HG03520 (cell line): Measurements from ENCODE around the gene HK1.
"Not testable (repeated sequence)": the region's sequence is repeated elsewhere in the genome, so short reads cannot be mapped to it uniquely, and the experiment has no call there.

Experiments used
- ATAC-seq: cut with Tn5 transposase; IDR thresholded peaks from one replicate; pipeline ENCODE4 v1.9.1; 2021; ENCODE audit warnings: mild to moderate bottlenecking, moderate library complexity; ENCODE audit not compliant: unreplicated experiment

The HK1 gene

GRCh38 chr10:69278446-69278963 is at the start of gene HK1:
Gene HK1 (plus strand): TSS chr10:69278496.
- no peak for ATAC-seq

- no peak for ATAC-seq
These were observed 48.7 kb upstream of the HK1 start for GRCh38 chr10:69229616-69229916.

- no peak for ATAC-seq
These were observed 48.2 kb upstream of the HK1 start for GRCh38 chr10:69230128-69230527.

DNA sequence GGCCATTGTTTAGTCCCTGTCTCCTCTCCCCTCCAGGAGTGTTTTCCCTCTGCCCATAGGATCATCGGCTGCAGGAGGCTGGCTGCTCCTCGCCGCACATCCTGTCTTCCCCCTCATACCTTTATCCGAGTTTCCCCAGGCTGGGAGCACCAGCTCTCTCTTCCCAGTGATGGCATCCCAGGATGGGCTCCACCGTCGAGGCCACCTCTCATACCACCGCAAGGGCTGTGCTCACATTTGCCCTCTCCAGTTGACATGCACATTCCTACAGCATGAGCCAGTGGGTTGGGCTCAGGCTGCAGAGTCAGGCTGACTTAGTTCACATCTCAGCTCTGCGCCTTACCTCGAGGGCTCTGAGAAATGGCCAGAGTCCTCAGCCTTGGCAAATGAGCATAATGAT is 46.0 kb upstream of the HK1 start:
- no peak for ATAC-seq

DNA sequence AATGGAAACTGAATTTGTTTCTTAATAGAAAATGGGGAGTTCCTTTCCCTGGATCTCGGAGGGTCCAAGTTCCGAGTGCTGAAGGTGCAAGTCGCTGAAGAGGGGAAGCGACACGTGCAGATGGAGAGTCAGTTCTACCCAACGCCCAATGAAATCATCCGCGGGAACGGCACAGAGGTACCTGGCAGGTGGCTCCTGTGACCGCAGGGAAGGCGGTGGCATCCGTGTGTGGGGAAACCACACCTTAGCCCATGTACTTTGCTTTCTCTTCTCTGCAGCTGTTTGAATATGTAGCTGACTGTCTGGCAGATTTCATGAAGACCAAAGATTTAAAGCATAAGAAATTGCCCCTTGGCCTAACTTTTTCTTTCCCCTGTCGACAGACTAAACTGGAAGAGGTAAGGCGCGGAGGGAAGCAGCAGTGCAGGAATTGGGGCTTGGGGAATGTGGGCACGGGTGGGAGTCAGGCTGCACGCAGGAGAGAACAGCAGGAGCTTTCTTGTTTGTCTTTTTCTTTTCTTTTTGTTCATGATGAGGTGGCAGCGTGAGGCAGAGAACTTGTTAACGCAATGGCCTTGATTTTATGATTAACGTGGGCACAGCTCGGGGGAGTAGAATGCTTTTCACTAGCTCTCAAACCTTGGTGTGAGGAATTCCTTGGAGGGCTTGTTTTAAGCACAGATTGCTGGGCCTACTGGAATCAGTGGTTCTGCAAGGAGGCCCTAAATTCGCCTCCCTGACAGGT is 45.4 kb upstream of the HK1 start:
- ATAC-seq: no peak

GRCh38 chr10:69234447-69234846 is 43.8 kb upstream of the HK1 start:
- ATAC-seq: no peak

GRCh38 chr10:69237528-69238159 is 40.7 kb upstream of the HK1 start:
- no peak for ATAC-seq

- ATAC-seq: no peak
These were observed 39.2 kb upstream of the HK1 start for GRCh38 chr10:69239136-69239535.

GRCh38 chr10:69239816-69240434 is 38.4 kb upstream of the HK1 start:
- ATAC-seq: no peak

DNA sequence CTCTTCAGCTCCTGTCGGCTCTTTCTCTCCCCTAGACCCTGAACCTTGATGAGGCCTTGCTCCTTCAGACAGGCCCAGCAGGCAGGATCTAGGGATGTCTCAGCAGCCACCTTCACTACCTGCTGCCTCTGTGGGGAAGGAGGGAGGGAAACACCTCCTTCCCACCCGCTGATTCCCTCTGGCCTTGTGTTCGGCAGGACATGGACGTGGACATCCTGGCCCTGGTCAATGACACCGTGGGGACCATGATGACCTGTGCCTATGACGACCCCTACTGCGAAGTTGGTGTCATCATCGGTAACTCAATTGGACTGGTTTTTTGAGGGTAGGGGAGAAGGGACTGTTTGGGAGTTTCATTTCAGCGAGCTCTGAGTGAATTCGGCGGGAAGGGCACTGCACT is 37.8 kb upstream of the HK1 start:
- ATAC-seq: no peak

GRCh38 chr10:69241575-69241974 is 36.7 kb upstream of the HK1 start:
- no peak for ATAC-seq

GRCh38 chr10:69242040-69242851 is 36.0 kb upstream of the HK1 start:
- no peak for ATAC-seq

GRCh38 chr10:69242852-69243212 is 35.5 kb upstream of the HK1 start:
- ATAC-seq: no peak

- ATAC-seq: no peak
These were observed 34.5 kb upstream of the HK1 start for GRCh38 chr10:69243817-69244216.

DNA sequence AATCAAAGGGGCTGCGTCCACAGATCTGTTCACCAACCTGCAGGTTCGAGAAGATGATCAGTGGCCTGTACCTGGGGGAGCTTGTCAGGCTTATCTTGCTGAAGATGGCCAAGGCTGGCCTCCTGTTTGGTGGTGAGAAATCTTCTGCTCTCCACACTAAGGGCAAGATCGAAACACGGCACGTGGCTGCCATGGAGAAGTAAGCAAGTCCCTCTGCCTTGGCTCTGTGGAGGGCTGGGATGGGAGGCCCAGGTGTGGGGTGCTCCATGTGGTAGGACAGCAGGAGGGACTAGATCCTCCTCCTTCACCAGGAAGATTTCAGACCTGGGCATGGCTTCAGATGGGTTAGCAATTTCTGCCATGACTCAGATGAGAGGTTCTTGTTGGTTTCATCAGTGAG is 32.3 kb upstream of the HK1 start:
- ATAC-seq: no peak

GRCh38 chr10:69246581-69247312 is 31.5 kb upstream of the HK1 start:
- ATAC-seq: no peak

DNA sequence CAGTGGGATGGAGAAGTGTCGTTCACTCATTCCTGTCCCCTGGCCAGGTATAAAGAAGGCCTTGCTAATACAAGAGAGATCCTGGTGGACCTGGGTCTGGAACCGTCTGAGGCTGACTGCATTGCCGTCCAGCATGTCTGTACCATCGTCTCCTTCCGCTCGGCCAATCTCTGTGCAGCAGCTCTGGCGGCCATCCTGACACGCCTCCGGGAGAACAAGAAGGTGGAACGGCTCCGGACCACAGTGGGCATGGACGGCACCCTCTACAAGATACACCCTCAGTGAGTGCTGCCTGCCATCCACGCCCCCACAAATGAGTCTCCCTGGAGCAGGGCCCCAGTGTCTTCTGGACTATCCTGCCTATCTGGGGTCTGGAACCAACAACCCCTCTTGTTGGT is 31.0 kb upstream of the HK1 start:
- ATAC-seq: no peak

DNA sequence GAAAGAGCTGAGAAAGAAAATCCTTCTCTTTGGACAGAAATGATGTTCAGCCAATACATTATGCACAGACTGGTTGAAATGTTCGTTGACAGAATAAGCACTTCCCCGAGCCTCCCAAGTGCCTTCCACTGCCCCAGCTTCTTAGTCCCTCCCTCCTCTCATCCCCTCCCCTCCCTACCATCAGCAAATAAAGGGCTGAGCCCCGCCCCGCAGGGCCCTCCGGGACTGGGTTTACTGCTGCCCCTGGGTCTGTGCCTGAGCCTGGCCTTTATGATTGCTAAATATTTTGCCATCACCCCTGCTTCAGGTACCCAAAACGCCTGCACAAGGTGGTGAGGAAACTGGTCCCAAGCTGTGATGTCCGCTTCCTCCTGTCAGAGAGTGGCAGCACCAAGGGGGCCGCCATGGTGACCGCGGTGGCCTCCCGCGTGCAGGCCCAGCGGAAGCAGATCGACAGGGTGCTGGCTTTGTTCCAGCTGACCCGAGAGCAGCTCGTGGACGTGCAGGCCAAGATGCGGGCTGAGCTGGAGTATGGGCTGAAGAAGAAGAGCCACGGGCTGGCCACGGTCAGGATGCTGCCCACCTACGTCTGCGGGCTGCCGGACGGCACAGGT is 30.1 kb upstream of the HK1 start:
- ATAC-seq: no peak

DNA sequence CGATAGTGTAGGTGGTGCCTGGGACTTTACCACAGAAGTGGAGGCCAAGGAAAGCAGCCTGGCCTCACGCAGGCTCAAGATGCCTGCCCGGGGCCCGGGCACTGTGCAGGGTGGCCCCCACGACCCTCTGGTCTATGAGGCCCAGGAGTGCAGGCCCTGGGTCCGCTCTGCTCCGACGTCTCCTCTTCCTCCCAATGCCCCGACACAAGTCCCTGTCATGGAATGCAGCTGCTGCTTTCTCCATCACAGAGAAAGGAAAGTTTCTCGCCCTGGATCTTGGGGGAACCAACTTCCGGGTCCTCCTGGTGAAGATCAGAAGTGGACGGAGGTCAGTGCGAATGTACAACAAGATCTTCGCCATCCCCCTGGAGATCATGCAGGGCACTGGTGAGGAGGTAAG is 28.3 kb upstream of the HK1 start:
- no peak for ATAC-seq

GRCh38 chr10:69251417-69251816 is 26.9 kb upstream of the HK1 start:
- ATAC-seq: not testable (repeated sequence)
